IMR-90 (cell line): ENCODE data around the gene EHD4. TPM values are rescaled to one million over a fixed set of nuclear protein-coding genes. Genes with fewer than 3 reads are reported as not detected.

Source experiments
- ATAC-seq: fragments of 200-7000 bp; cut with Tn5 transposase; 2 replicates; pipeline ENCODE4 v1.9.1; 2020; ENCODE audit warnings: low read depth, mild to moderate bottlenecking, moderate library complexity
- BruUV-seq: library from RNA; stranded (reverse); fragments of 400-500 nt; replicated peaks from 2 replicates; lab custom pipeline; 2021; lab: Mats Ljungman, UMichigan
- CTCF ChIA-PET: fragments of 300-600 bp; formaldehyde crosslinking; extraction: SDS; loops from one replicate; lab custom pipeline; 2021; ENCODE audit warnings: antibody characterized with exemption; lab: Yijun Ruan, JAX
- POLR2A ChIA-PET: fragments of 300-600 bp; sonication (Branson Sonifier 250); formaldehyde crosslinking; loops from one replicate; lab custom pipeline; 2022; ENCODE audit warnings: antibody characterized with exemption; ENCODE audit not compliant: unreplicated experiment; lab: Charles Lee
- DNase-seq: peaks from one replicate; pipeline ENCODE4 v3.0.0; 2013
- H2AFZ ChIP-seq: replicated peaks from 2 replicates; pipeline ENCODE3; 2013; ENCODE audit warnings: low read length, mild to moderate bottlenecking; ENCODE audit not compliant: poor library complexity
- H2AK5ac ChIP-seq: 2 replicates; pipeline ENCODE4 v1.6.1; 2013; ENCODE audit warnings: low read depth, low read length, inconsistent platforms
- H2AK9ac ChIP-seq: replicated peaks from 2 replicates; pipeline ENCODE3; 2013; ENCODE audit warnings: mild to moderate bottlenecking, low read depth, low read length, moderate library complexity; ENCODE audit not compliant: poor library complexity
- H2BK120ac ChIP-seq: 2 replicates; pipeline ENCODE4 v1.6.1; 2013; ENCODE audit warnings: low read depth, low read length, inconsistent platforms
- H2BK15ac ChIP-seq: 3 replicates; pipeline ENCODE4 v1.6.1; 2013; ENCODE audit warnings: low read depth, low read length, inconsistent platforms
- H2BK20ac ChIP-seq: 2 replicates; pipeline ENCODE4 v1.6.1; 2013; ENCODE audit warnings: low read depth, mild to moderate bottlenecking, inconsistent platforms, low read length, moderate library complexity
- H2BK5ac ChIP-seq: 2 replicates; pipeline ENCODE4 v1.6.1; 2013; ENCODE audit warnings: mild to moderate bottlenecking, low read depth, low read length, inconsistent platforms; ENCODE audit not compliant: poor library complexity, severe bottlenecking
- H3K14ac ChIP-seq: replicated peaks from 2 replicates; pipeline ENCODE4 v1.6.1; 2013; ENCODE audit warnings: low read depth, low read length, inconsistent platforms
- H3K18ac ChIP-seq: 2 replicates; pipeline ENCODE4 v1.6.1; 2013; ENCODE audit warnings: low read depth, low read length, control low read depth
- H3K23ac ChIP-seq: 2 replicates; pipeline ENCODE4 v1.6.1; 2013; ENCODE audit warnings: low read depth, low read length, inconsistent platforms
- H3K27ac ChIP-seq: 2 replicates; pipeline ENCODE4 v1.5.1; 2013; ENCODE audit warnings: mild to moderate bottlenecking, control low read depth, low read length; ENCODE audit not compliant: insufficient read depth
- H3K27me3 ChIP-seq: 2 replicates; pipeline ENCODE4 v1.6.1; 2013; ENCODE audit warnings: low read length; ENCODE audit not compliant: control insufficient read depth, insufficient read depth
- H3K36me3 ChIP-seq: 2 replicates; pipeline ENCODE4 v1.6.1; 2013; ENCODE audit warnings: low read length, mixed read lengths; ENCODE audit not compliant: control insufficient read depth, insufficient read depth
- H3K4ac ChIP-seq: 2 replicates; pipeline ENCODE4 v1.6.1; 2013; ENCODE audit warnings: low read depth, low read length, inconsistent platforms
- H3K4me1 ChIP-seq: 2 replicates; pipeline ENCODE4 v1.6.1; 2013; ENCODE audit warnings: low read length, mixed read lengths; ENCODE audit not compliant: control insufficient read depth, insufficient read depth
- H3K4me2 ChIP-seq: 2 replicates; pipeline ENCODE4 v1.6.1; 2013; ENCODE audit warnings: low read depth, mild to moderate bottlenecking, control low read depth, low read length, moderate library complexity
- H3K4me3 ChIP-seq: 2 replicates; pipeline ENCODE4 v1.5.1; 2013; ENCODE audit warnings: low read depth, mild to moderate bottlenecking, control low read depth, low read length, moderate library complexity; ENCODE audit not compliant: insufficient read depth
- H3K56ac ChIP-seq: 2 replicates; pipeline ENCODE4 v1.6.1; 2013; ENCODE audit warnings: low read length, inconsistent platforms; ENCODE audit not compliant: insufficient read depth; ENCODE audit errors: extremely low read depth
- H3K79me1 ChIP-seq, 2 experiments: 2 replicates each; pipeline ENCODE4 v1.6.1; 2013; ENCODE audit warnings: low read length in 2 of 2, inconsistent platforms in 1 of 2, low read depth in 1 of 2
- H3K9ac ChIP-seq: 2 replicates; pipeline ENCODE4 v1.6.1; 2013; ENCODE audit warnings: low read depth, low read length, control low read depth
- H3K9me1 ChIP-seq: 2 replicates; pipeline ENCODE4 v1.6.1; 2013; ENCODE audit warnings: low read length, inconsistent platforms; ENCODE audit not compliant: insufficient read depth
- H3K9me3 ChIP-seq: 2 replicates; pipeline ENCODE4 v1.6.1; 2013; ENCODE audit warnings: low read length; ENCODE audit not compliant: control insufficient read depth, insufficient read depth
- H4K20me1 ChIP-seq: 2 replicates; pipeline ENCODE4 v1.6.1; 2013; ENCODE audit warnings: low read length, inconsistent platforms; ENCODE audit not compliant: insufficient read depth
- H4K5ac ChIP-seq: 2 replicates; pipeline ENCODE4 v1.6.1; 2013; ENCODE audit warnings: mild to moderate bottlenecking, low read depth, low read length, control low read depth
- H4K8ac ChIP-seq, 2 experiments: 2 replicates each; pipeline ENCODE4 v1.6.1; 2013; ENCODE audit warnings: low read depth in 2 of 2, low read length in 2 of 2, control low read depth in 1 of 2, inconsistent platforms in 1 of 2
- H4K91ac ChIP-seq: 2 replicates; pipeline ENCODE4 v1.6.1; 2013; ENCODE audit warnings: low read depth, low read length, inconsistent platforms; ENCODE audit not compliant: insufficient read depth
- BHLHE40 ChIP-seq: fragments of 150-350 bp; IDR thresholded peaks from 2 replicates; pipeline ENCODE4 v1.6.1; 2016; ENCODE audit warnings: mild to moderate bottlenecking, low read depth, low read length
- CEBPB ChIP-seq: IDR thresholded peaks from 2 replicates; pipeline ENCODE4 v1.6.1; 2012; ENCODE audit warnings: low read depth, low read length, improper control_type of control experiment
- CHD1 ChIP-seq: IDR thresholded peaks from 2 replicates; pipeline ENCODE4 v1.6.1; 2012; ENCODE audit warnings: low read depth, low read length, improper control_type of control experiment
- ELK1 ChIP-seq: fragments of 150-350 bp; IDR thresholded peaks from 2 replicates; pipeline ENCODE4 v1.6.1; 2016; ENCODE audit warnings: low read depth, mild to moderate bottlenecking, low read length, moderate library complexity, borderline replicate concordance
- FOS ChIP-seq: fragments of 150-350 bp; IDR thresholded peaks from 2 replicates; pipeline ENCODE4 v1.6.1; 2016; ENCODE audit warnings: low read depth, low read length
- MAZ ChIP-seq: IDR thresholded peaks from 2 replicates; pipeline ENCODE4 v1.6.1; 2012; ENCODE audit warnings: low read depth, mild to moderate bottlenecking, low read length, improper control_type of control experiment, moderate library complexity, borderline replicate concordance
- MXI1 ChIP-seq: IDR thresholded peaks from 2 replicates; pipeline ENCODE4 v1.6.1; 2012; ENCODE audit warnings: low read depth, mild to moderate bottlenecking, low read length, moderate library complexity, borderline replicate concordance
- NFE2L2 ChIP-seq: fragments of 150-350 bp; IDR thresholded peaks from 2 replicates; pipeline ENCODE4 v1.6.1; 2016; ENCODE audit warnings: low read depth, mild to moderate bottlenecking, low read length
- POLR2A ChIP-seq: IDR thresholded peaks from 2 replicates; pipeline ENCODE4 v1.6.1; 2012; ENCODE audit warnings: mild to moderate bottlenecking, low read depth, low read length
- RCOR1 ChIP-seq: IDR thresholded peaks from 2 replicates; pipeline ENCODE4 v1.6.1; 2012; ENCODE audit warnings: mild to moderate bottlenecking, low read length, improper control_type of control experiment; ENCODE audit not compliant: insufficient replicate concordance
- RFX5 ChIP-seq: IDR thresholded peaks from 2 replicates; pipeline ENCODE4 v1.8.0; 2012; ENCODE audit warnings: low read depth, mild to moderate bottlenecking, low read length, moderate library complexity
- SMC3 ChIP-seq: fragments of 150-350 bp; IDR thresholded peaks from 2 replicates; pipeline ENCODE4 v1.6.1; 2016; ENCODE audit warnings: low read depth, mild to moderate bottlenecking, antibody characterized with exemption, low read length, moderate library complexity
- WGBS, 2 experiments: methylation state at CpG; one replicate each; pipeline versions ENCODE4 v1.1.5 to v1.1.7; 2013; ENCODE audit warnings: missing lambda C conversion rate in 2 of 2; ENCODE audit not compliant: insufficient read length in 1 of 2; ENCODE audit errors: extremely low coverage in 2 of 2; 5-methylcytosine and 5-hydroxymethylcytosine counted together
- dilution Hi-C: fragments of 300-500 bp; cut with HindIII; formaldehyde crosslinking; loops from one replicate; pipeline ENCODE4 v1.14.3; 2018; ENCODE audit warnings: low sequenced_read_pairs; ENCODE audit not compliant: unreplicated experiment
- in situ Hi-C: fragments of 300-500 bp; cut with MboI; formaldehyde crosslinking; loops from 3 replicates; pipeline ENCODE4 v1.14.3; 2019; ENCODE audit warnings: low sequenced_read_pairs, inconsistent platforms, mixed read lengths
- intact Hi-C: fragments of 100-400 bp; cut with micrococcal nuclease; formaldehyde crosslinking; loops from 2 replicates; pipeline ENCODE4 v1.10.0; 2022
- polyA plus RNA-seq, 3 experiments: library from polyadenylated mRNA; depleted of rRNA; stranded (reverse); fragments of >200 nt; gene quantifications; 2 replicates each; pipeline ENCODE4 v1.2.3, GENCODE V29; 2012; ENCODE audit warnings: low replicate concordance in 1 of 3
- total RNA-seq: library from RNA; depleted of rRNA; stranded (reverse); fragments of >200 nt; gene quantifications from 2 replicates; pipeline ENCODE4 v1.2.3, GENCODE V29; 2012
- TF ChIP-seq, protein P1 (sequence below): fragments of 150-350 bp; IDR thresholded peaks from 2 replicates; pipeline ENCODE4 v1.6.1; 2017; ENCODE audit warnings: mild to moderate bottlenecking, antibody characterized with exemption, low read length, low read depth
- TF ChIP-seq, protein P2 (sequence below): conservative IDR thresholded peaks from 2 replicates; pipeline ENCODE4 v1.5.1; 2012; ENCODE audit warnings: mild to moderate bottlenecking, low read depth, low read length, improper control_type of control experiment

The EHD4 gene
- total and polyA plus RNA-seq, 2 of the 4 experiments (the other 2 are of a cell fraction) = 21.0 to 29.0 TPM

DNA sequence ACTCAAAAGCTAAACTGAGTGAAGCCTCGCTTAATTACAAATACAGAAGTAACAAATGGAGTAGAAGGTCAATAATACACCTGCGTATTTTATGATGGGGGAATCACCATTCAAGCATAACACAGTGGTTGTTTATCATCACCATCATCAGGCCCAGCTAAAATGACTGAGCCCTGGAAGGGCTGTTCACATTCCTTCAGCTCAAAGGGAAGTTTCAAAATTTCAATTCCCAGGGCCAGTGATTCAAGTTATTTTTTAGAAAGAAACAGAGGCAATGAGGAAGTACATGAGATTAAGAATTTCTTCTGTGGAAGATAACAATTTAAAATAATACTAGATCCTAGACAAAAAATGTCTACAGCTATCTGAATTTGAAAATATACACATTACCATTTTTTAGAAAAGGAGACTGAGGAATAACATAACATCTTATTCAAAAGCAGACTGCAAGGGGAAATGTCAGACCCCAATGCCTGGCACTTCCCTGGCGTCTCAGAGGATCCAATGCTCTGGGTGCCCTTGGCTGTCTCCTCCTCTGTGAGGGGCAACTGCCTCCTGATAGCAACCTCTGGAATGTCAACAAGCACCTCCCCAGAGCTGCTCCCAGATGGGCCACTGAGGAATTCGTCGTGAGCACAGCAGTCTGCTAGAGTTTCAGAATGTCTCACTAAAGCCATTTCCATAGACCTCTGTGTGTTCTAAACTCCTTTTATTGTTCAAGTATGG lies 22.8 kb downstream of the EHD4 start:
- BruUV-seq = no TSS peak
- TF ChIP-seq RFX5 (no peak), CHD1 (no peak), POLR2A (no peak), NFE2L2 (no peak), MAZ (no peak), CEBPB (no peak), RCOR1 (no peak), FOS (no peak), ELK1 (no peak), SMC3 (no peak), MXI1 (no peak), BHLHE40 (no peak)
- TF ChIP-seq, protein P1, sequence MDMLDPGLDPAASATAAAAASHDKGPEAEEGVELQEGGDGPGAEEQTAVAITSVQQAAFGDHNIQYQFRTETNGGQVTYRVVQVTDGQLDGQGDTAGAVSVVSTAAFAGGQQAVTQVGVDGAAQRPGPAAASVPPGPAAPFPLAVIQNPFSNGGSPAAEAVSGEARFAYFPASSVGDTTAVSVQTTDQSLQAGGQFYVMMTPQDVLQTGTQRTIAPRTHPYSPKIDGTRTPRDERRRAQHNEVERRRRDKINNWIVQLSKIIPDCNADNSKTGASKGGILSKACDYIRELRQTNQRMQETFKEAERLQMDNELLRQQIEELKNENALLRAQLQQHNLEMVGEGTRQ = no peak
- TF ChIP-seq, protein P2, sequence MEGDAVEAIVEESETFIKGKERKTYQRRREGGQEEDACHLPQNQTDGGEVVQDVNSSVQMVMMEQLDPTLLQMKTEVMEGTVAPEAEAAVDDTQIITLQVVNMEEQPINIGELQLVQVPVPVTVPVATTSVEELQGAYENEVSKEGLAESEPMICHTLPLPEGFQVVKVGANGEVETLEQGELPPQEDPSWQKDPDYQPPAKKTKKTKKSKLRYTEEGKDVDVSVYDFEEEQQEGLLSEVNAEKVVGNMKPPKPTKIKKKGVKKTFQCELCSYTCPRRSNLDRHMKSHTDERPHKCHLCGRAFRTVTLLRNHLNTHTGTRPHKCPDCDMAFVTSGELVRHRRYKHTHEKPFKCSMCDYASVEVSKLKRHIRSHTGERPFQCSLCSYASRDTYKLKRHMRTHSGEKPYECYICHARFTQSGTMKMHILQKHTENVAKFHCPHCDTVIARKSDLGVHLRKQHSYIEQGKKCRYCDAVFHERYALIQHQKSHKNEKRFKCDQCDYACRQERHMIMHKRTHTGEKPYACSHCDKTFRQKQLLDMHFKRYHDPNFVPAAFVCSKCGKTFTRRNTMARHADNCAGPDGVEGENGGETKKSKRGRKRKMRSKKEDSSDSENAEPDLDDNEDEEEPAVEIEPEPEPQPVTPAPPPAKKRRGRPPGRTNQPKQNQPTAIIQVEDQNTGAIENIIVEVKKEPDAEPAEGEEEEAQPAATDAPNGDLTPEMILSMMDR = no peak

More for the DNA sequence above, 22.8 kb downstream of the EHD4 start:
- ChIA-PET CTCF (interaction anchor here (0.6 kb wide), 1 partner anchor 283 kb away, joined by 3 read pairs; no protein-coding TSS in a partner anchor), POLR2A (no interaction called here)
- Histone ChIP-seq H2BK120ac (peak overlapping the region; percentile 41; the same call in 1 of the 2 replicates), H3K4ac (peak overlapping the region; percentile 80), H4K8ac (no peak overlapping the region), H4K91ac (peak overlapping the region; percentile 77; the same call in 1 of the 2 replicates), H3K27me3 (no peaks in the 10 kb centered on the region), H3K79me1 (peaks cover 37 to 81% of the 10 kb centered on the region in 2 experiments), H2BK5ac (peak overlapping the region; percentile 39), H2BK20ac (no peak overlapping the region; the same call in 1 of the 2 replicates), H3K4me1 (peaks cover 29% of the 10 kb centered on the region), H3K23ac (no peak overlapping the region), H3K56ac (no peak overlapping the region), H4K5ac (peak overlapping the region; percentile 26; the same call in 1 of the 2 replicates), H3K4me3 (no peak overlapping the region), H3K14ac (0 out of 2 replicates have a peak overlapping the region, but pooled peaks have one; percentile 10), H3K9me1 (peaks cover 34% of the 10 kb centered on the region), H2AK5ac (peak overlapping the region; percentile 16), H3K4me2 (peak overlapping the region; percentile 71), H3K9me3 (no peaks in the 10 kb centered on the region), H2BK15ac (no peak overlapping the region; the same call in 2 of the 3 replicates), H2AK9ac (peak overlapping the region; percentile 18), H3K18ac (0 out of 2 replicates have a peak overlapping the region, but pooled peaks have one; percentile 57), H4K20me1 (0 out of 2 replicates have a peak, but pooled peaks cover 3% of the 10 kb centered on the region), H3K36me3 (peaks cover 7% of the 10 kb centered on the region), H3K27ac (peak overlapping the region; percentile 44; the same call in 1 of the 2 replicates), H2AFZ (peak overlapping the region; percentile 11), H3K9ac (no peak overlapping the region)
- no CpG with 5 or more reads among the region's 5 CpGs for WGBS, 2 experiments
- ATAC-seq = peak; percentile 78
- intact Hi-C loops (no loop called here), in situ Hi-C loops (no loop called here), dilution Hi-C loops (no loop called here)
- DNase-seq = no peak
